Thyroid gland (tissue), 4 donors: ENCODE measurements around the gene LDB3. TPM values are rescaled to one million over a fixed set of nuclear protein-coding genes. Genes with fewer than 3 reads are reported as not detected.

ENCODE experiments used
- DNase-seq, 2 donors: peaks; one replicate each; pipeline ENCODE4 v3.0.0-alpha.2; 2019
- H3K27ac ChIP-seq, 3 donors: fragments of 200-600 bp; sonication (generic); 1 replicate in 2 of 3; 2 replicates in 1 of 3; pipeline ENCODE4 v1.5.1; 2016 to 2019; ENCODE audit warnings: mild to moderate bottlenecking in 1 of 3, moderate library complexity in 1 of 3
- H3K27me3 ChIP-seq: fragments of 200-600 bp; sonication (generic); one replicate; pipeline ENCODE4 v1.5.1; 2019
- H3K36me3 ChIP-seq, 2 donors: fragments of 200-600 bp; sonication (generic); one replicate each; pipeline ENCODE4 v1.5.1; 2016 to 2019
- H3K4me1 ChIP-seq, 2 donors: fragments of 200-600 bp; sonication (generic); one replicate each; pipeline ENCODE4 v1.5.1; 2017 to 2019
- H3K4me3 ChIP-seq, 3 donors: fragments of 200-600 bp; sonication (generic); replicated peaks in 1 of 3; 1 replicate in 2 of 3; 2 replicates in 1 of 3; pipeline ENCODE4 v1.5.1; 2016; ENCODE audit warnings: mild to moderate bottlenecking in 1 of 3
- H3K9me3 ChIP-seq: fragments of 200-600 bp; sonication (generic); one replicate; pipeline ENCODE4 v1.5.1; 2017
- CTCF ChIP-seq, 6 experiments: fragments of 200-600 bp in 3 of 6; fragments of 450-650 bp in 3 of 6; sonication (generic) in 3 of 6; IDR thresholded peaks; one replicate each; pipeline ENCODE4 v1.5.1; 2016 to 2019; ENCODE audit warnings: antibody characterized with exemption in 6 of 6, mild to moderate bottlenecking in 2 of 6, inconsistent platforms in 1 of 6, moderate library complexity in 1 of 6
- POLR2A ChIP-seq, 2 donors: fragments of 450-650 bp; IDR thresholded peaks; one replicate each; pipeline ENCODE4 v1.6.1; 2017; ENCODE audit warnings: antibody characterized with exemption in 2 of 2, mild to moderate bottlenecking in 2 of 2, moderate library complexity in 1 of 2
- WGBS, 2 donors: methylation state at CpG; one replicate each; pipeline ENCODE4 v1.1.5; 2017; 5-methylcytosine and 5-hydroxymethylcytosine counted together
- intact Hi-C: fragments of 100-400 bp; cut with DNase I; formaldehyde crosslinking; loops from one replicate; pipeline ENCODE4 v1.15.1; 2023
- total RNA-seq, 4 donors: library from RNA; depleted of rRNA; stranded (reverse); fragments of >200 nt; gene quantifications; one replicate each; pipeline ENCODE4 v1.2.3, GENCODE V29; 2016

LDB3 gene
- total RNA-seq, 4 donors from 2014 or later, result 1.5 to 5.5 (median 1.9) TPM

- peak overlapping the region in 1 of 3 donors; percentile 1 for H3K27ac ChIP-seq
- H3K4me1 ChIP-seq, result peaks cover 20 to 45% of the 10 kb centered on the region in 2 donors
- no peaks in the 10 kb centered on the region for H3K36me3 ChIP-seq
- no peaks in the 10 kb centered on the region for H3K9me3 ChIP-seq
- intact Hi-C loops, result no loop called here
- DNase-seq, result no peak
- WGBS, 2 donors, result 89 to 93% methylated on average over 2 of the region's 2 CpGs
- H3K4me3 ChIP-seq, result no peak overlapping the region
- H3K27me3 ChIP-seq, result no peaks in the 10 kb centered on the region
- no peak for TF ChIP-seq POLR2A (IDR thresholded peaks at IDR 0.05)
- TF ChIP-seq CTCF (IDR thresholded peaks at IDR 0.05), result no peak
These were observed 97.2 kb downstream of the LDB3 start for GRCh38 chr10:86765548-86765947.

GRCh38 chr10:86768412-86769062, 100.2 kb downstream of the LDB3 start:
- Histone ChIP-seq H3K36me3 (no peaks in the 10 kb centered on the region), H3K4me1 (peaks cover 25 to 38% of the 10 kb centered on the region in 2 donors), H3K27me3 (no peaks in the 10 kb centered on the region), H3K9me3 (no peaks in the 10 kb centered on the region), H3K4me3 (no peak overlapping the region), H3K27ac (no peak overlapping the region)
- no peak for DNase-seq
- intact Hi-C loops, result no loop called here
- WGBS, 2 donors, result 85 to 94% methylated on average over 1 of the region's 1 CpG
- TF ChIP-seq POLR2A (IDR thresholded peaks at IDR 0.05) (no peak), CTCF (IDR thresholded peaks at IDR 0.05) (no peak)

- Histone ChIP-seq H3K36me3 (no peaks in the 10 kb centered on the region), H3K27me3 (no peaks in the 10 kb centered on the region), H3K4me1 (peaks cover 31 to 45% of the 10 kb centered on the region in 2 donors), H3K27ac (no peak overlapping the region), H3K9me3 (no peaks in the 10 kb centered on the region), H3K4me3 (no peak overlapping the region)
- intact Hi-C loops, result no loop called here
- 88 to 91% methylated on average over 10 of the region's 10 CpGs for whole genome bisulfite sequencing, 2 donors
- TF ChIP-seq POLR2A (IDR thresholded peaks at IDR 0.05) (no peak), CTCF (IDR thresholded peaks at IDR 0.05) (no peak)
- no peak for DNase-seq
These were observed 101.7 kb downstream of the LDB3 start for GRCh38 chr10:86769991-86770390.

- Histone ChIP-seq H3K4me1 (peaks cover 35 to 50% of the 10 kb centered on the region in 2 donors), H3K9me3 (no peaks in the 10 kb centered on the region), H3K36me3 (no peaks in the 10 kb centered on the region), H3K4me3 (no peak overlapping the region), H3K27me3 (no peaks in the 10 kb centered on the region), H3K27ac (no peak overlapping the region)
- TF ChIP-seq CTCF (IDR thresholded peaks at IDR 0.05) (no peak), POLR2A (IDR thresholded peaks at IDR 0.05) (no peak)
- intact Hi-C loops, result no loop called here
- no peak for DNase-seq
- 38 to 39% methylated on average over 2 of the region's 2 CpGs for WGBS, 2 donors
These were observed 102.2 kb downstream of the LDB3 start for GRCh38 chr10:86770412-86770960.

- H3K4me3 ChIP-seq, result no peak overlapping the region
- no peaks in the 10 kb centered on the region for H3K9me3 ChIP-seq
- H3K4me1 ChIP-seq, result peaks cover 34 to 50% of the 10 kb centered on the region in 2 donors
- intact Hi-C loops, result no loop called here
- TF ChIP-seq CTCF (IDR thresholded peaks at IDR 0.05) (no peak), POLR2A (IDR thresholded peaks at IDR 0.05) (no peak)
- no peaks in the 10 kb centered on the region for H3K27me3 ChIP-seq
- H3K27ac ChIP-seq, result no peak overlapping the region
- no peaks in the 10 kb centered on the region for H3K36me3 ChIP-seq
- no peak for DNase-seq
- WGBS, 2 donors, result 90 to 92% methylated on average over 6 of the region's 6 CpGs
These were observed 105.2 kb downstream of the LDB3 start for GRCh38 chr10:86773498-86773897.
